ENCODE measurements around the gene GPR55.

DNA sequence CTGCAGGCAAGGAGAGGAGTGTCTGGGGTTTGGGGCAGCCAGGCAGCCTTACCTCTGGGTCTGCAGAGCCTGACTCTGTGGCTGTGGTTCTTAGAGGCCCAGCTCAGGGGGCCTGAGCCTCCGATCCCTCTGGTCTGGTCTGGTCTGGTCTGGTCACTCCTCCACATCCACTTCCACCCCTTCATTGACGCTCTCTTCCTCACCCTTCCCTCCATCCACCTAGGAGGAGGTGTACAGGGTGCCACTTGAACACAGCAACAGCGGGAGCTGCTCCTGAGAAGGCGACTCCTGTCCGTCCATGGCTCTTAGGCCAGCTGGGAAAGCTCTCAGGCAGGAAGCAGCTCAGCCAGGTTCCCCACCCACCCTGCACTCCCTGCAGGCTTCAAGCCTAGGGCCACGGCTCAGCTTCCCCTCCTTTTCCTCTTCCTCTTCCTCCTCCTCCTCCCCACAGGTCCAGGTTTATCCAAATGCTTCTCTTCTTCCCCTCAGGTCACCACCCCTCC lies 16.9 kb downstream of the GPR55 start:
- TF ChIP-seq, protein P1, sequence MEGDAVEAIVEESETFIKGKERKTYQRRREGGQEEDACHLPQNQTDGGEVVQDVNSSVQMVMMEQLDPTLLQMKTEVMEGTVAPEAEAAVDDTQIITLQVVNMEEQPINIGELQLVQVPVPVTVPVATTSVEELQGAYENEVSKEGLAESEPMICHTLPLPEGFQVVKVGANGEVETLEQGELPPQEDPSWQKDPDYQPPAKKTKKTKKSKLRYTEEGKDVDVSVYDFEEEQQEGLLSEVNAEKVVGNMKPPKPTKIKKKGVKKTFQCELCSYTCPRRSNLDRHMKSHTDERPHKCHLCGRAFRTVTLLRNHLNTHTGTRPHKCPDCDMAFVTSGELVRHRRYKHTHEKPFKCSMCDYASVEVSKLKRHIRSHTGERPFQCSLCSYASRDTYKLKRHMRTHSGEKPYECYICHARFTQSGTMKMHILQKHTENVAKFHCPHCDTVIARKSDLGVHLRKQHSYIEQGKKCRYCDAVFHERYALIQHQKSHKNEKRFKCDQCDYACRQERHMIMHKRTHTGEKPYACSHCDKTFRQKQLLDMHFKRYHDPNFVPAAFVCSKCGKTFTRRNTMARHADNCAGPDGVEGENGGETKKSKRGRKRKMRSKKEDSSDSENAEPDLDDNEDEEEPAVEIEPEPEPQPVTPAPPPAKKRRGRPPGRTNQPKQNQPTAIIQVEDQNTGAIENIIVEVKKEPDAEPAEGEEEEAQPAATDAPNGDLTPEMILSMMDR (conservative IDR thresholded peaks at IDR 0.05): no peak
- no peak for TF ChIP-seq EZH2 (IDR thresholded peaks at IDR 0.05; ENCODE audit: low read depth)

Measured in PC-9 (cell line).